HCT116 (cell line): Measurements from ENCODE around the gene ARHGAP1. TPM values are rescaled to one million over a fixed set of nuclear protein-coding genes. Genes with fewer than 3 reads are reported as not detected.

Source experiments
- ATAC-seq: fragments of 200-7000 bp; cut with Tn5 transposase; 2 replicates; pipeline ENCODE4 v1.9.1; 2020; ENCODE audit warnings: mild to moderate bottlenecking, moderate library complexity
- BruUV-seq: library from RNA; stranded (reverse); fragments of 400-500 nt; replicated peaks from 2 replicates; lab custom pipeline; 2021; lab: Mats Ljungman, UMichigan
- CTCF ChIA-PET: fragments of 300-600 bp; sonication (Branson Sonifier 250); formaldehyde crosslinking; loops from one replicate; lab custom pipeline; 2021; ENCODE audit warnings: antibody characterized with exemption; lab: Charles Lee
- POLR2A ChIA-PET: fragments of 300-600, 350-600 bp; sonication (Branson Sonifier 250); formaldehyde crosslinking; loops from one replicate; lab custom pipeline; 2021; ENCODE audit warnings: antibody characterized with exemption; lab: Charles Lee
- RAD21 ChIA-PET, 2 experiments: fragments of 300-600 bp; sonication (Branson Sonifier 250); formaldehyde crosslinking; loops; one replicate each; lab custom pipeline; 2023; ENCODE audit warnings: low total read pairs in 2 of 2; ENCODE audit not compliant: uncharacterized antibody in 2 of 2, unreplicated experiment in 2 of 2, low non-redundant PET in 1 of 2; lab: Charles Lee
- DNase-seq: peaks from one replicate; pipeline ENCODE4 v3.0.0-alpha.2; 2010; ENCODE audit warnings: low read depth, low spot score
- H2AFZ ChIP-seq: fragments of 200-600 bp; shearing (Covaris generic), sonication (generic); 2 replicates; pipeline ENCODE4 v1.6.1; 2017; ENCODE audit warnings: low read depth, mixed run types, mixed read lengths, antibody characterized with exemption, low read length; ENCODE audit not compliant: poor library complexity, severe bottlenecking
- H3K27ac ChIP-seq: 2 replicates; pipeline ENCODE4 v1.5.1; 2012; ENCODE audit warnings: low read depth, low read length
- H3K27me3 ChIP-seq: fragments of 200-600 bp; sonication (generic); 2 replicates; pipeline ENCODE4 v1.6.1; 2016; ENCODE audit warnings: mixed run types, low read length, mixed read lengths; ENCODE audit not compliant: insufficient read depth
- H3K36me3 ChIP-seq, 2 experiments: fragments of 200-500 bp in 1 of 2; fragments of 200-600 bp in 1 of 2; sonication (Bioruptor generic) in 1 of 2; sonication (generic) in 1 of 2; 2 replicates each; pipeline versions ENCODE4 v1.5.1 to v1.6.1; 2014 to 2016; ENCODE audit warnings: low read length in 2 of 2, inconsistent platforms in 1 of 2, mixed read lengths in 1 of 2, mixed run types in 1 of 2; ENCODE audit not compliant: insufficient read depth in 2 of 2, control insufficient read depth in 1 of 2
- H3K4me1 ChIP-seq, 2 experiments: fragments of 200-600 bp in 1 of 2; sonication (generic) in 1 of 2; 2 replicates each; pipeline versions ENCODE4 v1.5.1 to v1.6.1; 2012 to 2017; ENCODE audit warnings: low read length in 2 of 2, inconsistent platforms in 1 of 2, mild to moderate bottlenecking in 1 of 2, mixed read lengths in 1 of 2, mixed run types in 1 of 2, moderate library complexity in 1 of 2; ENCODE audit not compliant: insufficient read depth in 2 of 2, control insufficient read depth in 1 of 2
- H3K4me2 ChIP-seq: fragments of 200-600 bp; sonication (generic); 2 replicates; pipeline ENCODE4 v1.6.1; 2017; ENCODE audit warnings: mixed run types, low read length, mixed read lengths
- H3K4me3 ChIP-seq, 2 experiments: fragments of 200-600 bp in 1 of 2; sonication (generic) in 1 of 2; replicated peaks in 1 of 2; 2 replicates each; pipeline ENCODE4 v1.5.1; 2011 to 2016; ENCODE audit warnings: low read length in 2 of 2, control low read depth in 1 of 2, low read depth in 1 of 2, mild to moderate bottlenecking in 1 of 2, mixed read lengths in 1 of 2, mixed run types in 1 of 2
- H3K79me2 ChIP-seq: fragments of 200-600 bp; sonication (generic); 2 replicates; pipeline ENCODE4 v1.6.1; 2017; ENCODE audit warnings: mild to moderate bottlenecking, mixed run types, low read length, moderate library complexity, mixed read lengths; ENCODE audit not compliant: insufficient read depth
- H3K9ac ChIP-seq: fragments of 200-600 bp; sonication (generic); 2 replicates; pipeline ENCODE4 v1.6.1; 2016; ENCODE audit warnings: low read length, mixed read lengths
- H3K9me2 ChIP-seq: fragments of 200-600 bp; sonication (generic), shearing (Covaris generic); 2 replicates; pipeline ENCODE4 v1.6.1; 2017; ENCODE audit warnings: mixed run types, mild to moderate bottlenecking, moderate library complexity; ENCODE audit not compliant: insufficient read depth
- H3K9me3 ChIP-seq, 2 experiments: fragments of 200-500 bp in 1 of 2; fragments of 200-600 bp in 1 of 2; sonication (Bioruptor generic) in 1 of 2; sonication (generic) in 1 of 2; 2 replicates each; pipeline ENCODE4 v1.6.1; 2014 to 2017; ENCODE audit warnings: low read length in 2 of 2, mixed read lengths in 2 of 2, inconsistent platforms in 1 of 2, low read depth in 1 of 2, mild to moderate bottlenecking in 1 of 2, mixed run types in 1 of 2, moderate library complexity in 1 of 2; ENCODE audit not compliant: control insufficient read depth in 1 of 2, insufficient read depth in 1 of 2
- H4K20me1 ChIP-seq: fragments of 200-600 bp; sonication (generic), shearing (Covaris generic); 2 replicates; pipeline ENCODE4 v1.6.1; 2017; ENCODE audit warnings: mixed run types, mild to moderate bottlenecking, moderate library complexity; ENCODE audit not compliant: insufficient read depth
- ELF1 ChIP-seq: IDR thresholded peaks from 2 replicates; pipeline ENCODE4 v1.6.1; 2012; ENCODE audit warnings: low read depth, borderline replicate concordance
- EZH2phosphoT487 ChIP-seq: fragments of 200-600 bp; IDR thresholded peaks from 2 replicates; pipeline ENCODE4 v1.6.1; 2018; ENCODE audit warnings: antibody characterized with exemption, borderline replicate concordance
- FOSL1 ChIP-seq: IDR thresholded peaks from 2 replicates; pipeline ENCODE4 v1.6.1; 2012; ENCODE audit warnings: low read depth
- POLR2A ChIP-seq: IDR thresholded peaks from 2 replicates; pipeline ENCODE4 v1.7.0; 2011; ENCODE audit warnings: borderline replicate concordance; ENCODE audit not compliant: insufficient read depth, insufficient read length; ENCODE audit errors: extremely low read depth
- POLR2AphosphoS5 ChIP-seq: IDR thresholded peaks from 2 replicates; pipeline ENCODE4 v1.6.1; 2011; ENCODE audit warnings: mild to moderate bottlenecking, low read depth, low read length, moderate library complexity
- TCF7L2 ChIP-seq: IDR thresholded peaks from 2 replicates; pipeline ENCODE4 v1.7.0; 2011; ENCODE audit warnings: borderline replicate concordance, inconsistent platforms; ENCODE audit not compliant: insufficient read depth, insufficient read length; ENCODE audit errors: extremely low read depth
- ZNF274 ChIP-seq: fragments of 200-500 bp; sonication (Bioruptor generic); IDR thresholded peaks from 2 replicates; pipeline ENCODE4 v1.6.1; 2014; ENCODE audit warnings: mild to moderate bottlenecking, low read depth, low read length, inconsistent platforms
- intact Hi-C: fragments of 100-400 bp; cut with micrococcal nuclease; formaldehyde crosslinking; loops from 2 replicates; pipeline ENCODE4 v1.10.0; 2022
- total RNA-seq: library from RNA; stranded (reverse); gene quantifications from one replicate; pipeline ENCODE4 v1.2.1, GENCODE V29; 2021; ENCODE audit not compliant: unreplicated experiment
- TF ChIP-seq, protein P1 (sequence below): IDR thresholded peaks from 2 replicates; pipeline ENCODE4 v1.6.1; 2012; ENCODE audit warnings: low read depth
- TF ChIP-seq, protein P2 (sequence below): IDR thresholded peaks from 2 replicates; pipeline ENCODE4 v1.6.1; 2011; ENCODE audit warnings: mild to moderate bottlenecking, low read length, moderate library complexity; ENCODE audit not compliant: insufficient replicate concordance; ENCODE audit errors: extremely low read depth
- TF ChIP-seq, protein P3 (sequence below): IDR thresholded peaks from 2 replicates; pipeline ENCODE4 v1.6.1; 2012

The ARHGAP1 gene
- total RNA-seq, 1 experiment from 2014 or later = 36.9 TPM

DNA sequence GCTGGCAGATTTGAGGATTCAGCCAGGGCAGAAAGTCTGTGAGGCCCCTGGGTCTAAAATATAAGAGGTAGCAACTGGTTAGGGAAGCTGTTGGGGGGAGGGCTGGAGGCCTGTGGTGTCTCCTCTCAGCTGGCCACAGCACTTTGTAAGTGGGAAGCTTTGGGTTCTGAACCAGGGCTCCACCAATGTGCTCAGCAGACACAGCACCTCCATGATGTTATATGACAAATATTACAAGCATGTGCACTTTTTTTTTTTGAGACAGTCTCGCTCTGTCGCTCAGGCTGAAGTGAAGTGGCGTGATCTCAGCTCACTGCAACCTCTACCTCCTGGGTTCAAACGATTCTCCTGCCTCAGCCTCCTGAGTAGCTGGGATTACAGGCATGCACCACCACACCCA is 8.0 kb downstream of the ARHGAP1 start (continued):
- TF ChIP-seq, protein P1, sequence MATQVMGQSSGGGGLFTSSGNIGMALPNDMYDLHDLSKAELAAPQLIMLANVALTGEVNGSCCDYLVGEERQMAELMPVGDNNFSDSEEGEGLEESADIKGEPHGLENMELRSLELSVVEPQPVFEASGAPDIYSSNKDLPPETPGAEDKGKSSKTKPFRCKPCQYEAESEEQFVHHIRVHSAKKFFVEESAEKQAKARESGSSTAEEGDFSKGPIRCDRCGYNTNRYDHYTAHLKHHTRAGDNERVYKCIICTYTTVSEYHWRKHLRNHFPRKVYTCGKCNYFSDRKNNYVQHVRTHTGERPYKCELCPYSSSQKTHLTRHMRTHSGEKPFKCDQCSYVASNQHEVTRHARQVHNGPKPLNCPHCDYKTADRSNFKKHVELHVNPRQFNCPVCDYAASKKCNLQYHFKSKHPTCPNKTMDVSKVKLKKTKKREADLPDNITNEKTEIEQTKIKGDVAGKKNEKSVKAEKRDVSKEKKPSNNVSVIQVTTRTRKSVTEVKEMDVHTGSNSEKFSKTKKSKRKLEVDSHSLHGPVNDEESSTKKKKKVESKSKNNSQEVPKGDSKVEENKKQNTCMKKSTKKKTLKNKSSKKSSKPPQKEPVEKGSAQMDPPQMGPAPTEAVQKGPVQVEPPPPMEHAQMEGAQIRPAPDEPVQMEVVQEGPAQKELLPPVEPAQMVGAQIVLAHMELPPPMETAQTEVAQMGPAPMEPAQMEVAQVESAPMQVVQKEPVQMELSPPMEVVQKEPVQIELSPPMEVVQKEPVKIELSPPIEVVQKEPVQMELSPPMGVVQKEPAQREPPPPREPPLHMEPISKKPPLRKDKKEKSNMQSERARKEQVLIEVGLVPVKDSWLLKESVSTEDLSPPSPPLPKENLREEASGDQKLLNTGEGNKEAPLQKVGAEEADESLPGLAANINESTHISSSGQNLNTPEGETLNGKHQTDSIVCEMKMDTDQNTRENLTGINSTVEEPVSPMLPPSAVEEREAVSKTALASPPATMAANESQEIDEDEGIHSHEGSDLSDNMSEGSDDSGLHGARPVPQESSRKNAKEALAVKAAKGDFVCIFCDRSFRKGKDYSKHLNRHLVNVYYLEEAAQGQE = no peak
- no peak for TF ChIP-seq FOSL1
- TF ChIP-seq, protein P2, sequence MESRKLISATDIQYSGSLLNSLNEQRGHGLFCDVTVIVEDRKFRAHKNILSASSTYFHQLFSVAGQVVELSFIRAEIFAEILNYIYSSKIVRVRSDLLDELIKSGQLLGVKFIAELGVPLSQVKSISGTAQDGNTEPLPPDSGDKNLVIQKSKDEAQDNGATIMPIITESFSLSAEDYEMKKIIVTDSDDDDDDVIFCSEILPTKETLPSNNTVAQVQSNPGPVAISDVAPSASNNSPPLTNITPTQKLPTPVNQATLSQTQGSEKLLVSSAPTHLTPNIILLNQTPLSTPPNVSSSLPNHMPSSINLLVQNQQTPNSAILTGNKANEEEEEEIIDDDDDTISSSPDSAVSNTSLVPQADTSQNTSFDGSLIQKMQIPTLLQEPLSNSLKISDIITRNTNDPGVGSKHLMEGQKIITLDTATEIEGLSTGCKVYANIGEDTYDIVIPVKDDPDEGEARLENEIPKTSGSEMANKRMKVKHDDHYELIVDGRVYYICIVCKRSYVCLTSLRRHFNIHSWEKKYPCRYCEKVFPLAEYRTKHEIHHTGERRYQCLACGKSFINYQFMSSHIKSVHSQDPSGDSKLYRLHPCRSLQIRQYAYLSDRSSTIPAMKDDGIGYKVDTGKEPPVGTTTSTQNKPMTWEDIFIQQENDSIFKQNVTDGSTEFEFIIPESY = no peak
- TF ChIP-seq, all 23 proteins: peak for 0

DNA sequence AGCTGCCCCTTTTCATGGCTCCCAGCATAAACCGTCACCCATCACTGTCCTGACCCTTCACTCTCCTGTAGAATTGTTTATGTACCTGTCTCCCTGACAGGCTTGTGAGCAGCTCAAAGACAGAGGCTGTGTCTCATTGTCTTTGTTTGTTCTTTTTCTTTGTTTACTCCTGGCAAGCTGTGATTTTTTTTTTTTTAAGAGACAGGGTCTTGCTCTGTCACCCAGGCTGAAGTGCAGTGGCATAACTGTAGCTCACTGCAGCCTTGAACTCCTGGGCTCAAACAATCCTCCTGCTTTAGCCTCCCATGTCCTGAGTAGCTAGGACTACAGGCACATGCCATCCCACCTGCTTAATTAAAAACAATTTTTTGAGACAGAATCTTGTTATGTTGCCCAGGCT is 9.7 kb downstream of the ARHGAP1 start:
- no peaks in the 10 kb centered on the region for H3K4me1 ChIP-seq
- RAD21 ChIA-PET = no interaction called here
- no peak overlapping the region for H3K9ac ChIP-seq
- intact Hi-C loops = no loop called here
- no peak overlapping the region for H2AFZ ChIP-seq
- no peaks in the 10 kb centered on the region for H3K9me3 ChIP-seq
- H3K79me2 ChIP-seq = no peaks in the 10 kb centered on the region
- no peaks in the 10 kb centered on the region for H4K20me1 ChIP-seq
- H3K36me3 ChIP-seq = peaks cover 0 to 5% of the 10 kb centered on the region in 2 experiments; a peak in 1 of 4 replicates
- no TSS peak for BruUV-seq
- ATAC-seq = no peak
- H3K27me3 ChIP-seq = no peaks in the 10 kb centered on the region
- H3K9me2 ChIP-seq = no peaks in the 10 kb centered on the region
- H3K4me3 ChIP-seq = no peak overlapping the region
- CTCF ChIA-PET = no interaction called here
- TF ChIP-seq EZH2phosphoT487 = no peak
- no peak for TF ChIP-seq ELF1
- TF ChIP-seq FOSL1 = no peak
- no peak for TF ChIP-seq POLR2AphosphoS5
- no peak for TF ChIP-seq POLR2A
- TF ChIP-seq, protein P3, sequence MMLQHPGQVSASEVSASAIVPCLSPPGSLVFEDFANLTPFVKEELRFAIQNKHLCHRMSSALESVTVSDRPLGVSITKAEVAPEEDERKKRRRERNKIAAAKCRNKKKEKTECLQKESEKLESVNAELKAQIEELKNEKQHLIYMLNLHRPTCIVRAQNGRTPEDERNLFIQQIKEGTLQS = no peak
- TF ChIP-seq ZNF274 = no peak
- no peak for TF ChIP-seq TCF7L2
- POLR2A ChIA-PET = no interaction called here
- no peak overlapping the region for H3K27ac ChIP-seq
- H3K4me2 ChIP-seq = no peak overlapping the region
- no peak for DNase-seq
